Measurements from ENCODE around the gene FCHSD2. TPM values are rescaled to one million over a fixed set of nuclear protein-coding genes. Genes with fewer than 3 reads are reported as not detected.

Gene FCHSD2
- total RNA-seq, 2 donors from 2014 or later: 14.0 to 17.6 TPM

DNA sequence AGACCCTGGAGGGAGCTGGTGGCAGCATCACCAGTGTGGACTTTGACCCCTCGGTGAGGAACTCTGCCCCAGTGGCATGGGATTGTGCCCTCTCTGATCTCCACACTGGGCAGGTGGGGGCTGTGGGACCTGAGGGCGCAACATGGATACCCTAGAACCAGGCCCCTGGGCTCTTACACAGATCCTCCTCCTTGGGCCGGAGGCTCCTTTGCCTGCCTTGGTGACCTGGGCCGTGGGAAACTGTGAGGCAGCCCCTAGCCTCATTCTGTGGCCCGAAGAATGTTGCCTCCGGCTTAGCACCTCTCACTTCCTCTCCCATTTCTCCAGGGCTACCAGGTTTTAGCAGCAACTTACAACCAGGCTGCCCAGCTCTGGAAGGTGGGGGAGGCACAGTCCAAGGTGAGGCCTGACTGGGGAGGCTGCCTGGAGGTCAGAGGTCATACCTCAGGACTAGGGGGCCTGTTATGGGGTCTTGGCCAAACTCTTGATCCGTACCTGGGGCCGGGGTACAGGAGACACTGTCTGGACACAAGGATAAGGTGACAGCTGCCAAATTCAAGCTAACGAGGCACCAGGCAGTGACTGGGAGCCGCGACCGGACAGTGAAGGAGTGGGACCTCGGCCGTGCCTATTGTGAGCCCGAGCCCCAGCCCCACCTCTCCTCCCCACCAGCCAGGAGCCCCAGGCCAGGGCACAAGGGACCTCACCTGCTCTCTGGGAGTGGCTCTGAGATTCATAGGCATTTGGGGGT, 315.8 kb downstream of the FCHSD2 start:
- no peak for DNase-seq
- H3K27me3 Mint-ChIP-seq (ENCODE audit: insufficient read depth): peaks cover 14% of the 10 kb centered on the region
- no peak overlapping the region for H3K4me3 Mint-ChIP-seq
- H3K27ac ChIP-seq (ENCODE audit: low read depth, low read length): no peak overlapping the region
- H3K9ac ChIP-seq (ENCODE audit: extremely low read depth, low read length, poor library complexity, severe bottlenecking): no peak overlapping the region
- H3K4me1 Mint-ChIP-seq: peaks cover 2% of the 10 kb centered on the region
- H3K27ac Mint-ChIP-seq: peak overlapping the region; percentile 35
- H3K9me3 ChIP-seq (ENCODE audit: control insufficient read depth, low read length): no peaks in the 10 kb centered on the region
- H3K36me3 Mint-ChIP-seq (ENCODE audit: low read depth): no peaks in the 10 kb centered on the region
- H3K27me3 ChIP-seq (ENCODE audit: control insufficient read depth, insufficient read depth, low read length, poor library complexity, severe bottlenecking): no peaks in the 10 kb centered on the region
- WGBS, 2 experiments (ENCODE audit: insufficient coverage in 1 of 2, insufficient read length in 1 of 2): 95% methylated on average over 10 to 15 of the region's 15 CpGs
- no peaks in the 10 kb centered on the region for H3K9me3 Mint-ChIP-seq
- TF ChIP-seq, protein P1, sequence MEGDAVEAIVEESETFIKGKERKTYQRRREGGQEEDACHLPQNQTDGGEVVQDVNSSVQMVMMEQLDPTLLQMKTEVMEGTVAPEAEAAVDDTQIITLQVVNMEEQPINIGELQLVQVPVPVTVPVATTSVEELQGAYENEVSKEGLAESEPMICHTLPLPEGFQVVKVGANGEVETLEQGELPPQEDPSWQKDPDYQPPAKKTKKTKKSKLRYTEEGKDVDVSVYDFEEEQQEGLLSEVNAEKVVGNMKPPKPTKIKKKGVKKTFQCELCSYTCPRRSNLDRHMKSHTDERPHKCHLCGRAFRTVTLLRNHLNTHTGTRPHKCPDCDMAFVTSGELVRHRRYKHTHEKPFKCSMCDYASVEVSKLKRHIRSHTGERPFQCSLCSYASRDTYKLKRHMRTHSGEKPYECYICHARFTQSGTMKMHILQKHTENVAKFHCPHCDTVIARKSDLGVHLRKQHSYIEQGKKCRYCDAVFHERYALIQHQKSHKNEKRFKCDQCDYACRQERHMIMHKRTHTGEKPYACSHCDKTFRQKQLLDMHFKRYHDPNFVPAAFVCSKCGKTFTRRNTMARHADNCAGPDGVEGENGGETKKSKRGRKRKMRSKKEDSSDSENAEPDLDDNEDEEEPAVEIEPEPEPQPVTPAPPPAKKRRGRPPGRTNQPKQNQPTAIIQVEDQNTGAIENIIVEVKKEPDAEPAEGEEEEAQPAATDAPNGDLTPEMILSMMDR (conservative IDR thresholded peaks at IDR 0.05): no peak
- no peaks in the 10 kb centered on the region for H3K36me3 ChIP-seq (ENCODE audit: control insufficient read depth, insufficient read depth, low read length)
- H3K4me1 ChIP-seq (ENCODE audit: control insufficient read depth, insufficient read depth, low read length): no peaks in the 10 kb centered on the region
- no peak overlapping the region for H3K4me3 ChIP-seq (ENCODE audit: low read length)

- whole genome bisulfite sequencing, 2 experiments (ENCODE audit: insufficient coverage in 1 of 2, insufficient read length in 1 of 2): 91 to 96% methylated on average over 4 of the region's 4 CpGs
Observed at GRCh38 chr11:72825661-72826060, 316.5 kb downstream of the FCHSD2 start.

GRCh38 chr11:72824811-72825505, 317.2 kb downstream of the FCHSD2 start:
- Mint-ChIP-seq H3K27me3 (ENCODE audit: insufficient read depth) (peaks cover 23% of the 10 kb centered on the region), H3K4me3 (no peak overlapping the region), H3K36me3 (ENCODE audit: low read depth) (no peaks in the 10 kb centered on the region), H3K4me1 (peaks cover 1% of the 10 kb centered on the region), H3K27ac (peak overlapping the region; percentile 64), H3K9me3 (no peaks in the 10 kb centered on the region)
- DNase-seq: no peak
- WGBS, 2 experiments (ENCODE audit: insufficient coverage in 1 of 2, insufficient read length in 1 of 2): 90 to 96% methylated on average over 5 to 15 of the region's 15 CpGs
- Histone ChIP-seq H3K4me3 (ENCODE audit: low read length) (no peak overlapping the region), H3K27me3 (ENCODE audit: control insufficient read depth, insufficient read depth, low read length, poor library complexity, severe bottlenecking) (no peaks in the 10 kb centered on the region), H3K9me3 (ENCODE audit: control insufficient read depth, low read length) (no peaks in the 10 kb centered on the region), H3K27ac (ENCODE audit: low read depth, low read length) (no peak overlapping the region), H3K4me1 (ENCODE audit: control insufficient read depth, insufficient read depth, low read length) (no peaks in the 10 kb centered on the region), H3K9ac (ENCODE audit: extremely low read depth, low read length, poor library complexity, severe bottlenecking) (no peak overlapping the region), H3K36me3 (ENCODE audit: control insufficient read depth, insufficient read depth, low read length) (no peaks in the 10 kb centered on the region)
- TF ChIP-seq, protein P1 (conservative IDR thresholded peaks at IDR 0.05): no peak

More at GRCh38 chr11:72825661-72826060, 316.5 kb downstream of the FCHSD2 start:
- Histone ChIP-seq H3K9me3 (ENCODE audit: control insufficient read depth, low read length) (no peaks in the 10 kb centered on the region), H3K9ac (ENCODE audit: extremely low read depth, low read length, poor library complexity, severe bottlenecking) (no peak overlapping the region), H3K4me3 (ENCODE audit: low read length) (no peak overlapping the region), H3K27me3 (ENCODE audit: control insufficient read depth, insufficient read depth, low read length, poor library complexity, severe bottlenecking) (no peaks in the 10 kb centered on the region), H3K4me1 (ENCODE audit: control insufficient read depth, insufficient read depth, low read length) (no peaks in the 10 kb centered on the region), H3K27ac (ENCODE audit: low read depth, low read length) (no peak overlapping the region), H3K36me3 (ENCODE audit: control insufficient read depth, insufficient read depth, low read length) (no peaks in the 10 kb centered on the region)
- DNase-seq: no peak
- H3K36me3 Mint-ChIP-seq (ENCODE audit: low read depth): no peaks in the 10 kb centered on the region
- peaks cover 20% of the 10 kb centered on the region for H3K27me3 Mint-ChIP-seq (ENCODE audit: insufficient read depth)
- H3K4me1 Mint-ChIP-seq: peaks cover 1% of the 10 kb centered on the region
- peak overlapping the region; percentile 64 for H3K27ac Mint-ChIP-seq
- no peaks in the 10 kb centered on the region for H3K9me3 Mint-ChIP-seq
- TF ChIP-seq, protein P1 (conservative IDR thresholded peaks at IDR 0.05): no peak
- no peak overlapping the region for H3K4me3 Mint-ChIP-seq
